Neutrophil (primary cell): ENCODE results near the gene RPL5.

Experiments
- H3K27ac ChIP-seq: fragments of 200-600 bp; sonication (generic); 2 replicates; pipeline ENCODE4 v1.5.1; 2016; ENCODE audit warnings: mild to moderate bottlenecking, moderate library complexity
- H3K27me3 ChIP-seq: fragments of 200-600 bp; sonication (generic); 2 replicates; pipeline ENCODE4 v1.6.0; 2016; ENCODE audit warnings: mild to moderate bottlenecking
- H3K36me3 ChIP-seq: fragments of 200-600 bp; sonication (generic); 2 replicates; pipeline ENCODE4 v1.5.1; 2017
- H3K4me1 ChIP-seq, 2 experiments: fragments of 200-600 bp in 1 of 2; sonication (generic) in 1 of 2; 1 replicate in 1 of 2; 2 replicates in 1 of 2; pipeline versions ENCODE4 v1.5.1 to v1.6.1; 2013 to 2016; ENCODE audit warnings: low read depth in 1 of 2, low read length in 1 of 2, mild to moderate bottlenecking in 1 of 2, moderate library complexity in 1 of 2; ENCODE audit not compliant: control insufficient read depth in 1 of 2, insufficient read depth in 1 of 2
- H3K4me3 ChIP-seq, 2 experiments: fragments of 200-600 bp in 1 of 2; sonication (generic) in 1 of 2; 1 replicate in 1 of 2; 2 replicates in 1 of 2; pipeline ENCODE4 v1.5.1; 2013 to 2016; ENCODE audit warnings: low read depth in 1 of 2, low read length in 1 of 2, mild to moderate bottlenecking in 1 of 2, moderate library complexity in 1 of 2
- H3K9me3 ChIP-seq: fragments of 200-600 bp; sonication (generic); 2 replicates; pipeline ENCODE4 v1.5.1; 2016
- CTCF ChIP-seq: fragments of 200-600 bp; sonication (generic); IDR thresholded peaks from 2 replicates; pipeline ENCODE4 v1.5.1; 2016; ENCODE audit warnings: antibody characterized with exemption

Gene RPL5

GRCh38 chr1:92877081-92877711 lies 45.4 kb downstream of the RPL5 start:
- Histone ChIP-seq H3K9me3 (no peaks in the 10 kb centered on the region), H3K27ac (no peak overlapping the region), H3K4me3 (no peak overlapping the region), H3K36me3 (no peaks in the 10 kb centered on the region), H3K4me1 (no peaks in the 10 kb centered on the region), H3K27me3 (no peaks in the 10 kb centered on the region)
- no peak for TF ChIP-seq CTCF

GRCh38 chr1:92877792-92878191 lies 46.0 kb downstream of the RPL5 start:
- Histone ChIP-seq H3K4me3 (no peak overlapping the region), H3K27me3 (no peaks in the 10 kb centered on the region), H3K36me3 (no peaks in the 10 kb centered on the region), H3K27ac (no peak overlapping the region), H3K9me3 (no peaks in the 10 kb centered on the region), H3K4me1 (peaks cover 2 to 3% of the 10 kb centered on the region in 2 experiments)
- no peak for TF ChIP-seq CTCF

GRCh38 chr1:92879316-92879968 lies 47.6 kb downstream of the RPL5 start:
- Histone ChIP-seq H3K9me3 (no peaks in the 10 kb centered on the region), H3K36me3 (no peaks in the 10 kb centered on the region), H3K27ac (no peak overlapping the region), H3K27me3 (no peaks in the 10 kb centered on the region), H3K4me3 (no peak overlapping the region), H3K4me1 (peaks cover 8 to 15% of the 10 kb centered on the region in 2 experiments)
- no peak for TF ChIP-seq CTCF

GRCh38 chr1:92881391-92881790 lies 49.6 kb downstream of the RPL5 start:
- TF ChIP-seq CTCF: no peak
- Histone ChIP-seq H3K9me3 (no peaks in the 10 kb centered on the region), H3K4me3 (no peak overlapping the region), H3K27ac (no peak overlapping the region), H3K4me1 (peaks cover 8 to 15% of the 10 kb centered on the region in 2 experiments), H3K36me3 (no peaks in the 10 kb centered on the region), H3K27me3 (no peaks in the 10 kb centered on the region)

- Histone ChIP-seq H3K4me1 (peaks cover 8 to 15% of the 10 kb centered on the region in 2 experiments), H3K4me3 (no peak overlapping the region), H3K36me3 (no peaks in the 10 kb centered on the region), H3K9me3 (no peaks in the 10 kb centered on the region), H3K27me3 (no peaks in the 10 kb centered on the region), H3K27ac (no peak overlapping the region)
- TF ChIP-seq CTCF: no peak
These were observed 51.0 kb downstream of the RPL5 start for GRCh38 chr1:92882819-92883218.
